ENCODE data around the gene SNRPA1.
A peak's percentile ranks its signal among the peaks of the same experiment; 100 is the strongest.
"Not testable (repeated sequence)": the region's sequence is repeated elsewhere in the genome, so short reads cannot be mapped to it uniquely, and the experiment has no call there.

SNRPA1 gene

GRCh38 chr15:101294731-101295606 lies at the start of gene SNRPA1:
SNRPA1 (minus strand) TSS chr15:101295248; CDS start chr15:101295178, 70 bp downstream.
- no peak for TF ChIP-seq CTCF (IDR thresholded peaks at IDR 0.05; ENCODE audit: low read depth, low read length)
- peak within 1 kb of the TSS; percentile 95 for H3K4me3 ChIP-seq (ENCODE audit: low read depth, low read length)
- peak; percentile 97 for DNase-seq (ENCODE audit: low read depth, low spot score)
- in situ Hi-C loops (cut with HindIII; ENCODE audit: low sequenced_read_pairs) = no loop called here

DNA sequence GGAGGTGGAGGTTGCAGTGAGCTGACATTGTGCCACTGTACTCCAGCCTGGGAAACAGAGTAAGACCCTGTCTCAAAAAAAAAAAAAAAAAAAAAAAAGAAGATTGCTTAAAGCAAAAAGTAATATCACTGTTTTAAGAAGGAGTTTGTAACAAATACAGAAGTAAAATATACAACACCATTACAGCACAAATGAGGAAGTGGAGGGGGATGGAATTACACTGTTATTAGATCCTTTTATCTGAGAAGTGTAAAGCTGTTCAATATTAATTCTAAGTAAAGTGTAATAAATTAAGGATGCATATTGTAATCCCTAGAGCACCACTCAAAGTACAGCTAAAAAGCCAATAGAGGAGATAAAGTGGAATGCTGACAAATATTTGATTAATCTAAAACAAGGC lies 47.0 kb upstream of the SNRPA1 start:
- DNase-seq (ENCODE audit: low read depth, low spot score) = no peak
- in situ Hi-C loops (cut with HindIII; ENCODE audit: low sequenced_read_pairs) = no loop called here
- H3K4me3 ChIP-seq (ENCODE audit: low read depth, low read length) = no peak overlapping the region
- TF ChIP-seq CTCF (IDR thresholded peaks at IDR 0.05; ENCODE audit: low read depth, low read length) = no peak

DNA sequence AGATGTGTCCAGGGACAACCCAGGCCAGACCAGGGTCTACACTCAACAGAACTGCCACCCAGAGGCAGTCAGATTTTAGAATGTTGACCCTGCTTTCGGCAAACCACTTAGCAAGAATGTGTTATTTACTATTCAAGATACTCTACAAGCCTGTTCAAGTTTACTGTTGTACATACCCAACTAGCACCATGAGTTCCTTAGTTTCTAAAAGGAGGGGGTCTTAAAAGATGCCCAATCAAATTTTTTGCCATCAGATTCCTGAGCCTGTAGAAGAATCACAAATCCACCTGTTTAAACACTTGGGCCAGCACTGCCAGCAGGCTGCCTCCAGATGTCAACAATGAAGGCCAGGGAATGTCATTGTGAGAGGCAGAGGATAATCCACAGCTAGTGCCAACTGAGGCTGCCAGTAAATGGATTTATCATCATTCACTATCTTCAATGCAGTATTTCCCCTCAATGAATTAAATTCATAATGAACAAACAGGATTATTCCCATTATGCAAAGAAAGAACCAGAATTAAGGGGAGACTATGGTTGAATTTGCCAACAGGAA lies 43.5 kb upstream of the SNRPA1 start:
- in situ Hi-C loops (cut with HindIII; ENCODE audit: low sequenced_read_pairs) = no loop called here
- no peak for DNase-seq (ENCODE audit: low read depth, low spot score)
- no peak overlapping the region for H3K4me3 ChIP-seq (ENCODE audit: low read depth, low read length)
- TF ChIP-seq CTCF (IDR thresholded peaks at IDR 0.05; ENCODE audit: low read depth, low read length) = no peak

- H3K4me3 ChIP-seq (ENCODE audit: low read depth, low read length) = no peak overlapping the region
- no peak for TF ChIP-seq CTCF (IDR thresholded peaks at IDR 0.05; ENCODE audit: low read depth, low read length)
- DNase-seq (ENCODE audit: low read depth, low spot score) = no peak
- in situ Hi-C loops (cut with HindIII; ENCODE audit: low sequenced_read_pairs) = no loop called here
Observed at GRCh38 chr15:101337976-101338375, 42.9 kb upstream of the SNRPA1 start.

DNA sequence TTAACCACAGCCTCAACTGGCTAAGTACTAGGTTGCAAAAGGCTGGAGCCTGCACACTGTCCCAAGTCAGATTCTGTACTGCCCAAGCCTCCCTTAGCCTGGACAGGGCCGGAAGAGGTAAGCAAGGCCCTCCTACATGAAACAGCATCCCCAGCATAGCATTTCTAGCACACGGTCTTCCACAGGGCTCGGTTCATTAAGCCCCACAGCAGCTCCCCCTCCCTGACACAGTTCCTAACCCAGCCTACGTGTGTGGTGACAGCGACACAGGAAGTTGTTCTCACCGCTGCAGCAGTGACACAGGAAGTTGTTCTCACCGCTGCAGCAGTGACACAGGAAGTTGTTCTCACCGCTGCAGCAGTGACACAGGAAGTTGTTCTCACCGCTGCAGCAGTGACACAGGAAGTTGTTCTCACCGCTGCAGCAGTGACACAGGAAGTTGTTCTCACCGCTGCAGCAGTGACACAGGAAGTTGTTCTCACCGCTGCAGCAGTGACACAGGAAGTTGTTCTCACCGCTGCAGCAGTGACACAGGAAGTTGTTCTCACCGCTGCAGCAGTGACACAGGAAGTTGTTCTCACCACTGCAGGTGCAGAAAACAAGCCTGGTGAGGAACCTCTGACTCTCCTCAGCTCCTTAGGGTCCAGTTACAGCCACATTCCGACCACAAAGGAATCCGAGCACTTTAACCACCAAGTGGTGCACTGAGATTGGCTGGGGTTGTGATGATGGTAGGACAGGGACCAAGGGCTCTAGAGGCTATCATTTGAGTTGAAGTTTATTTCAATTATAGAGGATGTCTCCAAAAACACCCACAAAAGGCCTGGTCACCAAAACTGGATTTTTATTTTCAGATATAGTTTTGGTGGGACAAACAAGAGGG lies 39.1 kb upstream of the SNRPA1 start:
- H3K4me3 ChIP-seq (ENCODE audit: low read depth, low read length); DNase-seq (ENCODE audit: low read depth, low spot score); in situ Hi-C loops (cut with HindIII; ENCODE audit: low sequenced_read_pairs): not testable (repeated sequence)

GRCh38 chr15:101332061-101332467 lies 37.0 kb upstream of the SNRPA1 start:
- TF ChIP-seq CTCF (IDR thresholded peaks at IDR 0.05; ENCODE audit: low read depth, low read length) = no peak
- no peak overlapping the region for H3K4me3 ChIP-seq (ENCODE audit: low read depth, low read length)
- in situ Hi-C loops (cut with HindIII; ENCODE audit: low sequenced_read_pairs) = no loop called here
- DNase-seq (ENCODE audit: low read depth, low spot score) = no peak

Measured in astrocyte of the spinal cord (primary cell).